HUES64 (cell line): Measurements from ENCODE around the gene ATXN7L1.

ENCODE experiments used
- H3K27ac ChIP-seq: 2 replicates; pipeline ENCODE4 v1.7.0; 2013; ENCODE audit warnings: low read depth, low read length, inconsistent platforms
- H3K27me3 ChIP-seq: 2 replicates; pipeline ENCODE4 v1.6.1; 2013; ENCODE audit warnings: mild to moderate bottlenecking, low read length; ENCODE audit not compliant: insufficient read depth
- H3K36me3 ChIP-seq: 2 replicates; pipeline ENCODE4 v1.6.1; 2013; ENCODE audit warnings: mild to moderate bottlenecking, low read length; ENCODE audit not compliant: insufficient read depth
- H3K4me1 ChIP-seq: 2 replicates; pipeline ENCODE4 v1.6.1; 2013; ENCODE audit warnings: mild to moderate bottlenecking, low read length, moderate library complexity; ENCODE audit not compliant: insufficient read depth
- H3K4me3 ChIP-seq: 2 replicates; pipeline ENCODE4 v1.5.1; 2013; ENCODE audit warnings: mild to moderate bottlenecking, low read length, moderate library complexity
- H3K9ac ChIP-seq: 2 replicates; pipeline ENCODE4 v1.6.1; 2013; ENCODE audit warnings: mild to moderate bottlenecking, low read depth, low read length
- H3K9me3 ChIP-seq: 2 replicates; pipeline ENCODE4 v1.6.1; 2013; ENCODE audit warnings: low read depth, low read length; ENCODE audit not compliant: insufficient read depth
- WGBS: fragments of 150-250, 120-280 bp; methylation state at CpG from one replicate; pipeline ENCODE4 v1.1.7; 2013; ENCODE audit warnings: missing lambda C conversion rate; 5-methylcytosine and 5-hydroxymethylcytosine counted together

ATXN7L1 gene

GRCh38 chr7:105580022-105580740 is 296.2 kb downstream of the ATXN7L1 start:
- Histone ChIP-seq H3K27me3 (no peaks in the 10 kb centered on the region), H3K4me3 (no peak overlapping the region), H3K9ac (no peak overlapping the region), H3K27ac (no peak overlapping the region), H3K4me1 (peaks cover 7% of the 10 kb centered on the region; the same call in 1 of the 2 replicates), H3K9me3 (0 out of 2 replicates have a peak, but pooled peaks cover 3% of the 10 kb centered on the region), H3K36me3 (no peaks in the 10 kb centered on the region)
- 82% methylated on average over 17 of the region's 22 CpGs for WGBS

- Histone ChIP-seq H3K9me3 (no peaks in the 10 kb centered on the region), H3K4me3 (no peak overlapping the region), H3K27me3 (no peaks in the 10 kb centered on the region), H3K9ac (no peak overlapping the region), H3K27ac (no peak overlapping the region), H3K4me1 (peaks cover 7% of the 10 kb centered on the region; the same call in 1 of the 2 replicates), H3K36me3 (no peaks in the 10 kb centered on the region)
Observed at GRCh38 chr7:105578496-105578895, 297.9 kb downstream of the ATXN7L1 start.

GRCh38 chr7:105577251-105577650 is 299.1 kb downstream of the ATXN7L1 start:
- no peaks in the 10 kb centered on the region for H3K27me3 ChIP-seq
- no peak overlapping the region for H3K4me3 ChIP-seq
- H3K27ac ChIP-seq = no peak overlapping the region
- no peak overlapping the region for H3K9ac ChIP-seq
- H3K36me3 ChIP-seq = no peaks in the 10 kb centered on the region; the same call in 1 of the 2 replicates
- no peaks in the 10 kb centered on the region for H3K9me3 ChIP-seq
- H3K4me1 ChIP-seq = peaks cover 7% of the 10 kb centered on the region; the same call in 1 of the 2 replicates
- WGBS = 91% methylated on average over 1 of the region's 1 CpG

GRCh38 chr7:105571891-105572290 is 304.5 kb downstream of the ATXN7L1 start:
- 100% methylated on average over 1 of the region's 2 CpGs for WGBS

GRCh38 chr7:105567821-105568220 is 308.6 kb downstream of the ATXN7L1 start:
- H3K27me3 ChIP-seq = no peaks in the 10 kb centered on the region
- H3K4me1 ChIP-seq = no peaks in the 10 kb centered on the region
- no peak overlapping the region for H3K27ac ChIP-seq
- 88% methylated on average over 2 of the region's 3 CpGs for WGBS
- H3K36me3 ChIP-seq = peaks cover 60% of the 10 kb centered on the region
- H3K9ac ChIP-seq = no peak overlapping the region
- no peak overlapping the region for H3K4me3 ChIP-seq
- H3K9me3 ChIP-seq = no peaks in the 10 kb centered on the region

More at GRCh38 chr7:105571891-105572290, 304.5 kb downstream of the ATXN7L1 start:
- Histone ChIP-seq H3K27ac (no peak overlapping the region), H3K9me3 (no peaks in the 10 kb centered on the region), H3K27me3 (no peaks in the 10 kb centered on the region), H3K9ac (no peak overlapping the region), H3K36me3 (peaks cover 23% of the 10 kb centered on the region), H3K4me1 (no peaks in the 10 kb centered on the region), H3K4me3 (no peak overlapping the region)

- Histone ChIP-seq H3K27me3 (no peaks in the 10 kb centered on the region), H3K9ac (no peak overlapping the region), H3K36me3 (peaks cover 60% of the 10 kb centered on the region), H3K4me3 (no peak overlapping the region), H3K27ac (no peak overlapping the region), H3K4me1 (no peaks in the 10 kb centered on the region), H3K9me3 (no peaks in the 10 kb centered on the region)
- WGBS = 93% methylated on average over 2 of the region's 2 CpGs
Observed at GRCh38 chr7:105567024-105567423, 309.4 kb downstream of the ATXN7L1 start.

- H3K27ac ChIP-seq = no peak overlapping the region
- H3K9me3 ChIP-seq = no peaks in the 10 kb centered on the region
- H3K9ac ChIP-seq = no peak overlapping the region
- H3K4me3 ChIP-seq = no peak overlapping the region
- WGBS = over 99% methylated on average over 4 of the region's 4 CpGs
- no peaks in the 10 kb centered on the region for H3K27me3 ChIP-seq
- peaks cover 72% of the 10 kb centered on the region for H3K36me3 ChIP-seq
- no peaks in the 10 kb centered on the region for H3K4me1 ChIP-seq
Observed at GRCh38 chr7:105565190-105565589, 311.2 kb downstream of the ATXN7L1 start.

- Histone ChIP-seq H3K27me3 (no peaks in the 10 kb centered on the region), H3K36me3 (peaks cover 77% of the 10 kb centered on the region), H3K9me3 (no peaks in the 10 kb centered on the region), H3K4me1 (no peaks in the 10 kb centered on the region), H3K4me3 (no peak overlapping the region), H3K9ac (no peak overlapping the region), H3K27ac (no peak overlapping the region)
- WGBS = 96% methylated on average over 1 of the region's 1 CpG
Observed at GRCh38 chr7:105559926-105560325, 316.5 kb downstream of the ATXN7L1 start.
